HEK293 (cell line): ENCODE results near the gene LY6G6D.

Experiments used
- EGR2 ChIP-seq: fragments of 450-650 bp; formaldehyde crosslinking; IDR thresholded peaks from 2 replicates; pipeline ENCODE4 v1.5.1; 2016; ENCODE audit warnings: low read depth, missing biosample characterization, missing genetic modification characterization
- GLIS2 ChIP-seq: fragments of 450-650 bp; formaldehyde crosslinking; IDR thresholded peaks from 2 replicates; pipeline ENCODE4 v1.5.1; 2016; ENCODE audit warnings: missing biosample characterization, missing genetic modification characterization
- MZF1 ChIP-seq: fragments of 450-650 bp; formaldehyde crosslinking; IDR thresholded peaks from 2 replicates; pipeline ENCODE4 v1.5.1; 2017; ENCODE audit warnings: missing biosample characterization, missing genetic modification characterization, borderline replicate concordance
- PRDM6 ChIP-seq: fragments of 450-650 bp; formaldehyde crosslinking; IDR thresholded peaks from 2 replicates; pipeline ENCODE4 v1.5.1; 2017; ENCODE audit warnings: missing biosample characterization, missing genetic modification characterization
- SCRT1 ChIP-seq: fragments of 450-650 bp; formaldehyde crosslinking; IDR thresholded peaks from 2 replicates; pipeline ENCODE4 v1.5.1; 2016; ENCODE audit warnings: missing biosample characterization, missing genetic modification characterization, borderline replicate concordance
- ZFP37 ChIP-seq: fragments of 450-650 bp; formaldehyde crosslinking; IDR thresholded peaks from 2 replicates; pipeline ENCODE4 v1.5.1; 2016; ENCODE audit warnings: missing biosample characterization, missing genetic modification characterization
- ZFP69B ChIP-seq: fragments of 450-650 bp; formaldehyde crosslinking; IDR thresholded peaks from 2 replicates; pipeline ENCODE4 v1.5.1; 2016; ENCODE audit warnings: missing biosample characterization, missing genetic modification characterization
- ZNF146 ChIP-seq: fragments of 450-650 bp; formaldehyde crosslinking; IDR thresholded peaks from 2 replicates; pipeline ENCODE4 v1.5.1; 2016; ENCODE audit warnings: missing biosample characterization, missing genetic modification characterization
- ZNF174 ChIP-seq: fragments of 450-650 bp; formaldehyde crosslinking; IDR thresholded peaks from 2 replicates; pipeline ENCODE4 v1.5.0; 2017; ENCODE audit warnings: missing biosample characterization, mild to moderate bottlenecking, missing genetic modification characterization
- ZNF366 ChIP-seq: fragments of 450-650 bp; formaldehyde crosslinking; conservative IDR thresholded peaks from 2 replicates; pipeline ENCODE4 v1.5.1; 2016; ENCODE audit warnings: missing biosample characterization, missing genetic modification characterization
- ZNF473 ChIP-seq: fragments of 450-650 bp; formaldehyde crosslinking; IDR thresholded peaks from 2 replicates; pipeline ENCODE4 v1.5.1; 2017; ENCODE audit warnings: missing biosample characterization, missing genetic modification characterization
- ZNF501 ChIP-seq: fragments of 450-650 bp; formaldehyde crosslinking; IDR thresholded peaks from 2 replicates; pipeline ENCODE4 v1.5.1; 2016; ENCODE audit warnings: missing biosample characterization, missing genetic modification characterization
- ZNF518A ChIP-seq: fragments of 450-650 bp; formaldehyde crosslinking; conservative IDR thresholded peaks from 2 replicates; pipeline ENCODE4 v1.5.1; 2016; ENCODE audit warnings: low read depth, missing biosample characterization, missing genetic modification characterization
- ZNF600 ChIP-seq: fragments of 450-650 bp; formaldehyde crosslinking; IDR thresholded peaks from 2 replicates; pipeline ENCODE4 v1.5.1; 2016; ENCODE audit warnings: missing biosample characterization, missing genetic modification characterization
- ZNF629 ChIP-seq: fragments of 450-650 bp; formaldehyde crosslinking; IDR thresholded peaks from 2 replicates; pipeline ENCODE4 v1.5.1; 2017; ENCODE audit warnings: missing biosample characterization, missing genetic modification characterization
- ZNF670 ChIP-seq: fragments of 450-650 bp; formaldehyde crosslinking; IDR thresholded peaks from 2 replicates; pipeline ENCODE4 v1.5.1; 2016; ENCODE audit warnings: missing biosample characterization, missing genetic modification characterization, low read depth
- ZNF830 ChIP-seq: fragments of 450-650 bp; IDR thresholded peaks from 2 replicates; pipeline ENCODE4 v1.5.0; 2018; ENCODE audit warnings: missing biosample characterization, missing genetic modification characterization, low read depth, mild to moderate bottlenecking, moderate library complexity
- ZNF843 ChIP-seq: fragments of 450-650 bp; formaldehyde crosslinking; IDR thresholded peaks from 2 replicates; pipeline ENCODE4 v1.5.1; 2016; ENCODE audit warnings: missing biosample characterization, missing genetic modification characterization
- ZSCAN23 ChIP-seq: fragments of 450-650 bp; formaldehyde crosslinking; IDR thresholded peaks from 2 replicates; pipeline ENCODE4 v1.5.1; 2016; ENCODE audit warnings: missing biosample characterization, missing genetic modification characterization
- TF ChIP-seq, protein P1 (sequence below): fragments of 450-650 bp; formaldehyde crosslinking; IDR thresholded peaks from 2 replicates; pipeline ENCODE4 v1.5.0; 2017; ENCODE audit warnings: missing biosample characterization, missing genetic modification characterization, borderline replicate concordance
- TF ChIP-seq, protein P2 (sequence below): fragments of 450-650 bp; formaldehyde crosslinking; IDR thresholded peaks from 2 replicates; pipeline ENCODE4 v1.5.1; 2016; ENCODE audit warnings: missing biosample characterization, missing genetic modification characterization, borderline replicate concordance

Gene LY6G6D

GRCh38 chr6:31737991-31738979, 23.1 kb downstream of the LY6G6D start (continued):
- TF ChIP-seq ZNF830 (tag by site-specific recombination) (no peak), ZNF366 (peak; percentile 28; the same call in 1 of the 2 replicates), PRDM6 (tag by site-specific recombination) (no peak), ZNF600 (tag by site-specific recombination) (peak; percentile 77), ZNF174 (tag by site-specific recombination) (no peak), ZNF629 (tag by site-specific recombination) (peak; percentile 92), EGR2 (peak; percentile 88), GLIS2 (tag by site-specific recombination) (peak; percentile 42; the same call in 1 of the 2 replicates), ZNF518A (0 out of 2 replicates have a peak, but pooled peaks have one; percentile 15), ZSCAN23 (tag by site-specific recombination) (no peak), ZNF473 (tag by site-specific recombination) (no peak), ZFP37 (no peak), ZFP69B (tag by site-specific recombination) (peak; percentile 63), MZF1 (tag by site-specific recombination) (peak; percentile 16; the same call in 1 of the 2 replicates), ZNF670 (tag by site-specific recombination) (no peak), SCRT1 (tag by site-specific recombination) (no peak; the same call in 1 of the 2 replicates), ZNF843 (tag by site-specific recombination) (no peak), ZNF501 (tag by site-specific recombination) (no peak), ZNF146 (no peak)
- TF ChIP-seq, protein P1, sequence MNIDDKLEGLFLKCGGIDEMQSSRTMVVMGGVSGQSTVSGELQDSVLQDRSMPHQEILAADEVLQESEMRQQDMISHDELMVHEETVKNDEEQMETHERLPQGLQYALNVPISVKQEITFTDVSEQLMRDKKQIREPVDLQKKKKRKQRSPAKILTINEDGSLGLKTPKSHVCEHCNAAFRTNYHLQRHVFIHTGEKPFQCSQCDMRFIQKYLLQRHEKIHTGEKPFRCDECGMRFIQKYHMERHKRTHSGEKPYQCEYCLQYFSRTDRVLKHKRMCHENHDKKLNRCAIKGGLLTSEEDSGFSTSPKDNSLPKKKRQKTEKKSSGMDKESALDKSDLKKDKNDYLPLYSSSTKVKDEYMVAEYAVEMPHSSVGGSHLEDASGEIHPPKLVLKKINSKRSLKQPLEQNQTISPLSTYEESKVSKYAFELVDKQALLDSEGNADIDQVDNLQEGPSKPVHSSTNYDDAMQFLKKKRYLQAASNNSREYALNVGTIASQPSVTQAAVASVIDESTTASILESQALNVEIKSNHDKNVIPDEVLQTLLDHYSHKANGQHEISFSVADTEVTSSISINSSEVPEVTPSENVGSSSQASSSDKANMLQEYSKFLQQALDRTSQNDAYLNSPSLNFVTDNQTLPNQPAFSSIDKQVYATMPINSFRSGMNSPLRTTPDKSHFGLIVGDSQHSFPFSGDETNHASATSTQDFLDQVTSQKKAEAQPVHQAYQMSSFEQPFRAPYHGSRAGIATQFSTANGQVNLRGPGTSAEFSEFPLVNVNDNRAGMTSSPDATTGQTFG (tag by site-specific recombination): no peak
- TF ChIP-seq, protein P2, sequence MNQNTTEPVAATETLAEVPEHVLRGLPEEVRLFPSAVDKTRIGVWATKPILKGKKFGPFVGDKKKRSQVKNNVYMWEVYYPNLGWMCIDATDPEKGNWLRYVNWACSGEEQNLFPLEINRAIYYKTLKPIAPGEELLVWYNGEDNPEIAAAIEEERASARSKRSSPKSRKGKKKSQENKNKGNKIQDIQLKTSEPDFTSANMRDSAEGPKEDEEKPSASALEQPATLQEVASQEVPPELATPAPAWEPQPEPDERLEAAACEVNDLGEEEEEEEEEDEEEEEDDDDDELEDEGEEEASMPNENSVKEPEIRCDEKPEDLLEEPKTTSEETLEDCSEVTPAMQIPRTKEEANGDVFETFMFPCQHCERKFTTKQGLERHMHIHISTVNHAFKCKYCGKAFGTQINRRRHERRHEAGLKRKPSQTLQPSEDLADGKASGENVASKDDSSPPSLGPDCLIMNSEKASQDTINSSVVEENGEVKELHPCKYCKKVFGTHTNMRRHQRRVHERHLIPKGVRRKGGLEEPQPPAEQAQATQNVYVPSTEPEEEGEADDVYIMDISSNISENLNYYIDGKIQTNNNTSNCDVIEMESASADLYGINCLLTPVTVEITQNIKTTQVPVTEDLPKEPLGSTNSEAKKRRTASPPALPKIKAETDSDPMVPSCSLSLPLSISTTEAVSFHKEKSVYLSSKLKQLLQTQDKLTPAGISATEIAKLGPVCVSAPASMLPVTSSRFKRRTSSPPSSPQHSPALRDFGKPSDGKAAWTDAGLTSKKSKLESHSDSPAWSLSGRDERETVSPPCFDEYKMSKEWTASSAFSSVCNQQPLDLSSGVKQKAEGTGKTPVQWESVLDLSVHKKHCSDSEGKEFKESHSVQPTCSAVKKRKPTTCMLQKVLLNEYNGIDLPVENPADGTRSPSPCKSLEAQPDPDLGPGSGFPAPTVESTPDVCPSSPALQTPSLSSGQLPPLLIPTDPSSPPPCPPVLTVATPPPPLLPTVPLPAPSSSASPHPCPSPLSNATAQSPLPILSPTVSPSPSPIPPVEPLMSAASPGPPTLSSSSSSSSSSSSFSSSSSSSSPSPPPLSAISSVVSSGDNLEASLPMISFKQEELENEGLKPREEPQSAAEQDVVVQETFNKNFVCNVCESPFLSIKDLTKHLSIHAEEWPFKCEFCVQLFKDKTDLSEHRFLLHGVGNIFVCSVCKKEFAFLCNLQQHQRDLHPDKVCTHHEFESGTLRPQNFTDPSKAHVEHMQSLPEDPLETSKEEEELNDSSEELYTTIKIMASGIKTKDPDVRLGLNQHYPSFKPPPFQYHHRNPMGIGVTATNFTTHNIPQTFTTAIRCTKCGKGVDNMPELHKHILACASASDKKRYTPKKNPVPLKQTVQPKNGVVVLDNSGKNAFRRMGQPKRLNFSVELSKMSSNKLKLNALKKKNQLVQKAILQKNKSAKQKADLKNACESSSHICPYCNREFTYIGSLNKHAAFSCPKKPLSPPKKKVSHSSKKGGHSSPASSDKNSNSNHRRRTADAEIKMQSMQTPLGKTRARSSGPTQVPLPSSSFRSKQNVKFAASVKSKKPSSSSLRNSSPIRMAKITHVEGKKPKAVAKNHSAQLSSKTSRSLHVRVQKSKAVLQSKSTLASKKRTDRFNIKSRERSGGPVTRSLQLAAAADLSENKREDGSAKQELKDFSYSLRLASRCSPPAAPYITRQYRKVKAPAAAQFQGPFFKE: no peak
